DOHH2 (cell line): ENCODE data around the gene TCERG1L.

ENCODE experiments used
- EZH2phosphoT487 ChIP-seq: fragments of 200-600 bp; sonication (generic); IDR thresholded peaks from 2 replicates; pipeline ENCODE4 v1.6.1; 2017; ENCODE audit warnings: borderline replicate concordance, mild to moderate bottlenecking, antibody characterized with exemption, low read length, moderate library complexity, mixed read lengths
- TF ChIP-seq, protein P1 (sequence below): fragments of 200-600 bp; sonication (generic); IDR thresholded peaks from one replicate; pipeline ENCODE4 v1.5.1; 2014; ENCODE audit warnings: antibody characterized with exemption, mild to moderate bottlenecking, low read depth, low read length; ENCODE audit not compliant: poor library complexity, severe bottlenecking

DNA sequence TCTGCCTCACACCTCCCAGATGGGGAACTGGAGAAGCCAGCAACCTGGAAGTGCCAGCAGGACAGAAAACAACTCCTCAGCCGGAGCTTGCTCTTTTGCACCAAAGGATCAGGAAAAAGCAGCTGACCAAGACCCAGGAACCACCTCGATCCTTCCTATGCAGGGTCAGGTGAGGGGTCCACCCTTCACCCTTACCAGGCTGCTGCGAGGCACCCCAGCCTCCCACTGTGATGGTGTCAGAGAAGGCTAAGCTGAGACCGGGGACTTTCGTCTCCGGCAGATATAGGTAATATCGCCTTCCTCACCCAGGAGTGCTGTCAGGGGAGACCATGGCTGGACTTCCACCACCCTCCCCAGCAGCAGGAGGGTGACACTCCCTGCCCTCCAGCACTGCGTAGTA is 254.7 kb downstream of the TCERG1L start:
- TF ChIP-seq, protein P1, sequence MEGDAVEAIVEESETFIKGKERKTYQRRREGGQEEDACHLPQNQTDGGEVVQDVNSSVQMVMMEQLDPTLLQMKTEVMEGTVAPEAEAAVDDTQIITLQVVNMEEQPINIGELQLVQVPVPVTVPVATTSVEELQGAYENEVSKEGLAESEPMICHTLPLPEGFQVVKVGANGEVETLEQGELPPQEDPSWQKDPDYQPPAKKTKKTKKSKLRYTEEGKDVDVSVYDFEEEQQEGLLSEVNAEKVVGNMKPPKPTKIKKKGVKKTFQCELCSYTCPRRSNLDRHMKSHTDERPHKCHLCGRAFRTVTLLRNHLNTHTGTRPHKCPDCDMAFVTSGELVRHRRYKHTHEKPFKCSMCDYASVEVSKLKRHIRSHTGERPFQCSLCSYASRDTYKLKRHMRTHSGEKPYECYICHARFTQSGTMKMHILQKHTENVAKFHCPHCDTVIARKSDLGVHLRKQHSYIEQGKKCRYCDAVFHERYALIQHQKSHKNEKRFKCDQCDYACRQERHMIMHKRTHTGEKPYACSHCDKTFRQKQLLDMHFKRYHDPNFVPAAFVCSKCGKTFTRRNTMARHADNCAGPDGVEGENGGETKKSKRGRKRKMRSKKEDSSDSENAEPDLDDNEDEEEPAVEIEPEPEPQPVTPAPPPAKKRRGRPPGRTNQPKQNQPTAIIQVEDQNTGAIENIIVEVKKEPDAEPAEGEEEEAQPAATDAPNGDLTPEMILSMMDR = no peak
- TF ChIP-seq EZH2phosphoT487 = no peak
